Progenitor cell of endocrine pancreas (in vitro differentiated cells): ENCODE results near the gene MAFF. TPM values are rescaled to one million over a fixed set of nuclear protein-coding genes. Genes with fewer than 3 reads are reported as not detected.

ENCODE experiments used
- DNase-seq: peaks from one replicate; pipeline ENCODE4 v3.0.0; 2021; ENCODE audit warnings: low spot score; ENCODE audit not compliant: unreplicated experiment
- H3K27ac Mint-ChIP-seq: 2 replicates; pipeline ENCODE4 v1.8.0; 2021; ENCODE audit warnings: mild to moderate bottlenecking, moderate library complexity, mixed read lengths
- H3K27me3 Mint-ChIP-seq: 2 replicates; pipeline ENCODE4 v1.8.0; 2021; ENCODE audit warnings: mixed read lengths
- H3K36me3 Mint-ChIP-seq: 2 replicates; pipeline ENCODE4 v1.8.0; 2022; ENCODE audit warnings: mixed read lengths; ENCODE audit not compliant: insufficient read depth
- H3K4me1 Mint-ChIP-seq: 2 replicates; pipeline ENCODE4 v1.8.0; 2021; ENCODE audit warnings: low read depth, mixed read lengths
- H3K4me3 Mint-ChIP-seq: 2 replicates; pipeline ENCODE4 v1.8.0; 2021; ENCODE audit warnings: low read depth, mild to moderate bottlenecking, moderate library complexity, mixed read lengths
- H3K9me3 Mint-ChIP-seq: 2 replicates; pipeline ENCODE4 v1.8.0; 2021; ENCODE audit warnings: low read depth, mixed read lengths
- CTCF ChIP-seq: fragments of 200-600 bp; sonication (generic); IDR thresholded peaks from one replicate; pipeline ENCODE4 v1.5.0; 2021; ENCODE audit warnings: antibody characterized with exemption, mild to moderate bottlenecking; ENCODE audit not compliant: unreplicated experiment
- total RNA-seq: library from RNA; stranded (reverse); gene quantifications from 2 replicates; pipeline ENCODE4 v1.2.1, GENCODE V29; 2021

Gene MAFF
- total RNA-seq, 1 donor from 2014 or later: 8.4 TPM

- H3K27me3 Mint-ChIP-seq: no peaks in the 10 kb centered on the region
- H3K4me1 Mint-ChIP-seq: peaks cover 39% of the 10 kb centered on the region
- peak overlapping the region; percentile 84 for H3K27ac Mint-ChIP-seq
- H3K4me3 Mint-ChIP-seq: no peak overlapping the region
- peaks cover 17% of the 10 kb centered on the region for H3K36me3 Mint-ChIP-seq
- no peaks in the 10 kb centered on the region for H3K9me3 Mint-ChIP-seq
- no peak for TF ChIP-seq CTCF
- DNase-seq: no peak
These were observed 37.4 kb downstream of the MAFF start for GRCh38 chr22:38239101-38239761.

- Mint-ChIP-seq H3K27me3 (no peaks in the 10 kb centered on the region), H3K27ac (peak overlapping the region; percentile 64), H3K36me3 (peaks cover 12% of the 10 kb centered on the region), H3K4me3 (peak overlapping the region; percentile 16), H3K9me3 (no peaks in the 10 kb centered on the region), H3K4me1 (peaks cover 39% of the 10 kb centered on the region)
- DNase-seq: no peak
- TF ChIP-seq CTCF: no peak
These were observed 39.0 kb downstream of the MAFF start for GRCh38 chr22:38240734-38241252.

- H3K9me3 Mint-ChIP-seq: no peaks in the 10 kb centered on the region
- no peak overlapping the region for H3K4me3 Mint-ChIP-seq
- H3K27me3 Mint-ChIP-seq: no peaks in the 10 kb centered on the region
- TF ChIP-seq CTCF: no peak
- peaks cover 17% of the 10 kb centered on the region for H3K36me3 Mint-ChIP-seq
- H3K4me1 Mint-ChIP-seq: peaks cover 35% of the 10 kb centered on the region
- peak; percentile 53 for DNase-seq
- H3K27ac Mint-ChIP-seq: peak overlapping the region; percentile 83
These were observed 41.4 kb downstream of the MAFF start for GRCh38 chr22:38243007-38243765.

GRCh38 chr22:38244106-38244505 lies 42.3 kb downstream of the MAFF start:
- no peak overlapping the region for H3K27ac Mint-ChIP-seq
- peaks cover 20% of the 10 kb centered on the region for H3K36me3 Mint-ChIP-seq
- DNase-seq: no peak
- no peaks in the 10 kb centered on the region for H3K27me3 Mint-ChIP-seq
- H3K4me1 Mint-ChIP-seq: peaks cover 31% of the 10 kb centered on the region
- no peaks in the 10 kb centered on the region for H3K9me3 Mint-ChIP-seq
- H3K4me3 Mint-ChIP-seq: no peak overlapping the region
- TF ChIP-seq CTCF: no peak

GRCh38 chr22:38246046-38246658 lies 44.4 kb downstream of the MAFF start:
- Mint-ChIP-seq H3K27ac (no peak overlapping the region), H3K36me3 (peaks cover 14% of the 10 kb centered on the region), H3K4me1 (peaks cover 16% of the 10 kb centered on the region), H3K9me3 (no peaks in the 10 kb centered on the region), H3K27me3 (no peaks in the 10 kb centered on the region), H3K4me3 (no peak overlapping the region)
- TF ChIP-seq CTCF: no peak
- no peak for DNase-seq
